GM12874 (cell line): ENCODE results near the gene FAT2.

Source experiments
- TF ChIP-seq, protein P1 (sequence below): IDR thresholded peaks from 2 replicates; pipeline ENCODE4 v1.5.1; 2011; ENCODE audit warnings: low read depth, mild to moderate bottlenecking, control low read depth, low read length, moderate library complexity; ENCODE audit not compliant: insufficient read depth

Gene FAT2

DNA sequence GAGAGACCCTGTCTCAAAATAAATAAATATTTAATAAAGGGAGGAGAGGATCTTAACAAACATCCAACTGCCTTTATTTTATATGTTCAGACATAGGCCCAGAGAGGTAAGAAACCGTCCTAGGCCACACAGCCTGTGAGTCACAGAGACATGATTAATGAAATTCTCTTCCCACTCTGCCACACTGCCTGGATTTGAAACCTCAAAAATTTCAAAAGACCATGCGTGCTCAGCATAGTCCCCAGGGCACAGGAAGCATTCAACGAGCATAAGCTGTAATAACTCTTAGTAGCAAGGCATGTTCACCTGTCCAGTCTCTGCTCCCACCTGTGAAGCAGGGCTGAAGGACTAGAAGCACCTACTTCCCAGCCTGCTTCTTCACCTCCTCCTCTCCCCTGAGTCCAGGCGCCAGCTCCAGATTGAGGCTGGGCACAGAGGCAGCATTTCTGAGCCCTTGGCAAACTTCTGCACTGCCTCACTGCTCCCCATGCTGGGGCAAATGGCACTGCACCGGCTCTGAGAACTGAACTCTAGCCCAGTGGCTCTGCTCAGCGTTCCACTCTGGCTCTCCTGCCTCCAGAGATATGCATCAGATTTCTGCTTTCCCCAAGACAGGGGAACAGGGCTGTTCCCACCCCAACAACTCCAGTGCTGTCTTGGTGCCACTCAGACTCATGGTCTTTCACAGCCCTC is 1.1 kb downstream of the FAT2 start:
- TF ChIP-seq, protein P1, sequence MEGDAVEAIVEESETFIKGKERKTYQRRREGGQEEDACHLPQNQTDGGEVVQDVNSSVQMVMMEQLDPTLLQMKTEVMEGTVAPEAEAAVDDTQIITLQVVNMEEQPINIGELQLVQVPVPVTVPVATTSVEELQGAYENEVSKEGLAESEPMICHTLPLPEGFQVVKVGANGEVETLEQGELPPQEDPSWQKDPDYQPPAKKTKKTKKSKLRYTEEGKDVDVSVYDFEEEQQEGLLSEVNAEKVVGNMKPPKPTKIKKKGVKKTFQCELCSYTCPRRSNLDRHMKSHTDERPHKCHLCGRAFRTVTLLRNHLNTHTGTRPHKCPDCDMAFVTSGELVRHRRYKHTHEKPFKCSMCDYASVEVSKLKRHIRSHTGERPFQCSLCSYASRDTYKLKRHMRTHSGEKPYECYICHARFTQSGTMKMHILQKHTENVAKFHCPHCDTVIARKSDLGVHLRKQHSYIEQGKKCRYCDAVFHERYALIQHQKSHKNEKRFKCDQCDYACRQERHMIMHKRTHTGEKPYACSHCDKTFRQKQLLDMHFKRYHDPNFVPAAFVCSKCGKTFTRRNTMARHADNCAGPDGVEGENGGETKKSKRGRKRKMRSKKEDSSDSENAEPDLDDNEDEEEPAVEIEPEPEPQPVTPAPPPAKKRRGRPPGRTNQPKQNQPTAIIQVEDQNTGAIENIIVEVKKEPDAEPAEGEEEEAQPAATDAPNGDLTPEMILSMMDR = no peak

DNA sequence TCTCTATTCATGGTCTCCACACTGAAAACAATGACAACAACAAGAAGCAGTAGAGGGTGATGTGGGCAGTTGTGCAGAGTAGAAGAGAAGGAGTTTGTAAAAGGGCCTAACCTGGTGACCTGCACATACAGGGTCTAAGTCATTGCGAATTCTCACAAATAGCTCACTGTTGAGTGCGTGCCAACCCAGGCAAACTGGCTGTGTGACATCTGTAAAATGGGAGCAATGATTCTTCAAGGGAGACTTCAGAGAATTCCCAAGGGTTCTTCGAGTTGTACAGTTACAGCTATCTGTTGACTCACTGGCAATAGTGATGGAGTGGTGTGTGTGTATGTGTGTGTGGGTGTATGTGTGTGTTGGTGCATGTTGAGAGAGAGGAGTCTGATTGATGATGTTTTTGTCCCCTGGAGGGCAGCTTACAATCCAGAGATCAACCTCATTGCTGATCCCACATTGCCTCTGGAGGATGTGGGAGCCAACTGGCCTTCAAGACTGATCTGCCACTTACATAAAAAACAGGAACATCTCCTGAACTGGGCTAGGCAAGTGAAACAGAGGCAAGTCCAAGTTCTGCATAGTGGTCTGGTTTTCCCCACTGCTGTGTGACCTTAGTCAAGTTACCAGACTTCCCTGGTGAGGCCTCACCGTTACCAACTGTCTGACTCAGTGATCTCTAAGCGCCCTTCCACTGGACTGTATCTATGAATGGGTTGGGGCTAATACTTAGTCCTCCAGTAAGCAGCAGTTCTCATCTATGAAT is 3.2 kb downstream of the FAT2 start:
- TF ChIP-seq, protein P1 = no peak

DNA sequence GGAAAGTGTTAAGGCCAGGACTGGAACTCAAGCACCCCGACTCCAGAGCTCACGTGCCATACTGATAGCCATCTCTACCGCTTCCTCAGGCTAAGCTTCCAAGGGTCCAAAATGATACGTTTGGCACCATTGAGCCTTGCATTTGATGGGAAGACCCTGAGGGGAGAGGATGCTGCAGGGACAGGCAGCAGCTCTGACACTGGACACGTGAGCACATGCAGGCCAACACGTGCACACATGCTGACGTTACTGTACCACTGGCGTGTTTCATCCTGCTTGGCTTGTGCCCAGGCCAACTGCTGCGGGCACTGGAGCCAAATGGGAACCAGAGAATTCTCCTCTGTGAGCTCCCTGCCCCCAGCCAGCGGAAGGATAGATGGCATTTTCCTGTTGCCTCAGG is 5.2 kb downstream of the FAT2 start:
- TF ChIP-seq, protein P1 = no peak

DNA sequence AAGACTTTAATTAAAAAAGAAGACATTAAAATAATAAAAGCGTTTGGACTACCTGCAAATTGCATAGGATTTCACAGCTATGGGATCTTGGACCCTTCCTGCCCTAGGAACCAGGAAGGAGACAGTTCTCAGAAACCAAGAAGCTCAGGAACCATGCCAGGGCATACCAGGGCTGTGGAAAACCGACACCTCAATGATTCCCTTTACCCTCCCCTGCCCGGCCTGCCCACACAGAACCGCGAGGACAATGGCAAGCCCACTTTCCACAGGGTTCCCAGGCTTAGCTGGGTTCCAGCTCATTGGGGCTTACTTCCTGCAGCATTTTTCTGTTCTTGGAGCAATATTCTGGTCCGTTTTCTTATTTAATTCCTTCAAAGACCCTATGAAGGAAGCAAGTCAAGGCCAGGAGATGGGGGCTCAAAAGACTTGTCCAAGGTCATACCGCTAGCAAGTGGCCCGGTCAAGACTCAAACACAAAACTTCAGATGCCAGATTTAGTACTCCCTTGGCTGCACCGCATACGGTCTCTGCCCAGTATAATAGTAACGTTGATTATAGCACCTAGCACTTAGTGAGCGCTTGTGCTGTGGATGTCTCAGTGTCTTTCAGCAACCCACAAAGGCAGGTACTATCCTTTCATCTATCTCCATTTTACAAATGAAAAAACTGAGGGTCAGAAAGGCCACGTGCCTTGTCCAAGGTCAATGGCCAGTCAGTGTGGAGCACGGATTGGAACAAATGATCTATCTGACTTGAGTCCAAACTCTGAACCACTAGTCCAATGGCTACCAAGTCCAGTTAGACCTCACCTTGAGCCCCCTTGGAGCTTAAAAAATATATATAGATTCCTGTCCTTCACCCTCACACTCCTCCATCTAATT is 6.8 kb downstream of the FAT2 start:
- TF ChIP-seq, protein P1 = no peak

DNA sequence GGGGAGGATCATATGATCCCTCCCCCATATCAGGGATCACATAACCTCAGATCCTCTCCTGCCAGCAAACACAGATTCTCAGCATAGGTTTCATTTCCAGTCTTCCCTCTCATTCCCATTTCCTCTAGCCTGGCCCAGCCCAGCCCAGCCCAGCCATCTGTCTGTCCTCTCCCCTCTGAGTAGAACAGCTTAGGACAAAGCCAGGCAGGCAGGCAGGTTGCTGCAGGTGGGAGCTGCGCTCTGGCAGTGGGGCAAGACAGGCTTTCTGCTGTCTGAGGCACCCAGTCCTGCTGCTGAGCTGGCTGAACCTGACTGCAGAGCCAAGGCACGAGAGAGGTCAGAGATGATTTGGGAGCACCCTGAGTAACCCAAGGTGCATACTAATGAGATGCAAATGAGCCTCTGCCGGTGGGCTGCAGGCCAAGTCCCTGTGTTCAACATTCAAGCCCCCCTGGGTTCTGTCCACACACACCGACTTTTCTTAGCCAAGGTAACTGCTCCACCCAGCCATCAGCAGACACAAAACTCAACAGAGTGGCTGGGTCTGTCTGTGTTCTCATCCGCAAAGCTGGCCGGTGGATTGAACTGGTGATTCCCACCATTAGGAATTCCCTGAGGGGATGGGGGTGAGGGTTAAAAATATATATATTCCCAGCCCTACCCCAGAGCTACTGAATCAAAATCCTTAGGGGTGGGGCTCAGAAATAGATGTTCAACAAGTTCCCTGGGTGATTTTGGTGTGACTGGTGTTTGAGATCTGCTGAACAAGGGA is 9.1 kb downstream of the FAT2 start:
- TF ChIP-seq, protein P1 = no peak

DNA sequence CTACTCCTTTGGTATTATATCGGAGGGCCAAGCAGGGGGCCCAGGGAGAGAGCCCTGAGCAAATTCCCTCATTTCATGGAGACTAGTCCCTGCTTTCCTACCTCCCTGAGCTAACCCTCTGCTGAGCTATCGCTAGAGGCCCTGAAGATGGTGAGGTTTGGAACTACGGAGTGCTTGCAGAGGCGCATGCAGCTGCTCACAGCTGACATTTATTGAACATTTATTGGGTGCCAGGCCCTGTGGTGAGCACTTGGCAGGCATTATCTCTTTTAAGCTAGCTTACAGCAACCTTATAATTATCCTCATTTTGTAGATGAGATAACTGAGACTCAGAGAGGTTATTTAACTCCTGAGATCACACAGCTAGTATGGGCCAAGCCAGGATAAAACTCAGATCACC is 9.8 kb downstream of the FAT2 start:
- TF ChIP-seq, protein P1 = no peak

DNA sequence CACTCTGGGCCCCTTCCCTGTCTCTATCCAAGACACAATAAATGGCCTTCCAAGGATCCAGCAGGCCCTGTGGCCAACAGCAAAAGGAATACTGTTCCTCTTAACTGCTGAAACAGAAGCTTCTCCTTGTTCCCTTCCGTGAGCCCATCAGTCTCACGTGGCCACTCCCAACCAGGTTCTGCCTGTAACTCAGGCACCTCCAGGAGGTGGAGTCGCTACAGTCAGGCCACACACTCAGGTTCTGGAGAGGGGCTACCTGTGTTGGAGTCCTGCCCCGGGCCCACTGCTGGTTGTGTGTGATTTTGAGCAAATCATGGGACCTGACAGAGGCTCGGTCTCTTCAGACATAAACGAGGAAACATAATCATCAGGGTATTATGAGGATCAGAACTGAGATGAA is 10.3 kb downstream of the FAT2 start:
- TF ChIP-seq, protein P1 = no peak
